ENCODE results near the gene ACOX2.

Gene ACOX2

GRCh38 chr3:58502872-58503271 is 34.1 kb downstream of the ACOX2 start:
- no peak for DNase-seq

GRCh38 chr3:58497097-58497496 is 39.9 kb downstream of the ACOX2 start:
- no peak for DNase-seq

GRCh38 chr3:58496206-58496857 is 40.7 kb downstream of the ACOX2 start:
- no peak for DNase-seq

GRCh38 chr3:58495101-58495500 is 41.9 kb downstream of the ACOX2 start:
- DNase-seq: no peak

- DNase-seq: no peak
These were observed 42.9 kb downstream of the ACOX2 start for GRCh38 chr3:58494107-58494506.

GRCh38 chr3:58492494-58492905 is 44.5 kb downstream of the ACOX2 start:
- DNase-seq: peak; percentile 48 to 53

- DNase-seq: peak; percentile 89 to 93
These were observed 45.2 kb downstream of the ACOX2 start, which contains the start of gene KCTD6 for GRCh38 chr3:58491506-58492402. TSS of gene KCTD6 (plus strand) at chr3:58492096. CDS start at chr3:58498756, 6,660 bp downstream.

GRCh38 chr3:58490860-58491501 is 46.0 kb downstream of the ACOX2 start:
- peak in 1 of 2 experiments; percentile 27 for DNase-seq

GRCh38 chr3:58488967-58489366 is 48.0 kb downstream of the ACOX2 start:
- DNase-seq: no peak

- DNase-seq: no peak
These were observed 49.7 kb downstream of the ACOX2 start for GRCh38 chr3:58487140-58487886.

GRCh38 chr3:58485801-58486435 is 51.1 kb downstream of the ACOX2 start:
- DNase-seq: no peak

- no peak for DNase-seq
These were observed 52.3 kb downstream of the ACOX2 start for GRCh38 chr3:58484722-58485069.

GRCh38 chr3:58484045-58484721 is 52.8 kb downstream of the ACOX2 start:
- no peak for DNase-seq

- no peak for DNase-seq
These were observed 53.9 kb downstream of the ACOX2 start for GRCh38 chr3:58482917-58483636.

GRCh38 chr3:58480309-58480708 is 56.7 kb downstream of the ACOX2 start:
- DNase-seq: no peak

- no peak for DNase-seq
These were observed 58.2 kb downstream of the ACOX2 start for GRCh38 chr3:58478781-58479180.

GRCh38 chr3:58474967-58475578 is 61.9 kb downstream of the ACOX2 start:
- no peak for DNase-seq

- no peak for DNase-seq
These were observed 62.6 kb downstream of the ACOX2 start for GRCh38 chr3:58474348-58474911.

GRCh38 chr3:58473275-58473674 is 63.7 kb downstream of the ACOX2 start:
- no peak for DNase-seq
